Right lobe of liver (tissue), 4 donors: ENCODE data around the gene AGT.

Experiments
- CTCF ChIP-seq, 4 donors: fragments of 200-600 bp in 3 of 4; fragments of 450-650 bp in 1 of 4; IDR thresholded peaks; one replicate each; pipeline versions ENCODE4 v1.5.1 to v1.8.0; 2016 to 2022; ENCODE audit warnings: antibody characterized with exemption in 4 of 4, mild to moderate bottlenecking in 2 of 4
- POLR2A ChIP-seq: fragments of 450-650 bp; IDR thresholded peaks from one replicate; pipeline ENCODE4 v1.6.1; 2017; ENCODE audit warnings: antibody characterized with exemption, mild to moderate bottlenecking
- donor health status: DM: no; HTN: no; CAD: no.
- donor health status: DM: no; HTN: no; CAD: no.
- donor health status: DM: no; HTN: yes; CAD: no.

GRCh38 chr1:230750576-230750975, 36.7 kb upstream of the AGT start:
- TF ChIP-seq CTCF (IDR thresholded peaks at IDR 0.05): no peak
- no peak for TF ChIP-seq POLR2A
